Left lung (tissue), 10 donors: ENCODE data around the gene CORIN. TPM values are rescaled to one million over a fixed set of nuclear protein-coding genes. Genes with fewer than 3 reads are reported as not detected.
A peak's percentile ranks its signal among the peaks of the same experiment; 100 is the strongest.

Experiments
- ATAC-seq: fragments of 200-7000 bp; cut with Tn5 transposase; one replicate; pipeline ENCODE4 v1.9.1; 2020; ENCODE audit warnings: moderate library complexity
- DNase-seq, 4 donors: peaks; one replicate each; pipeline ENCODE4 v3.0.0-alpha.2; 2013 to 2020
- H3K27ac ChIP-seq, 2 donors: fragments of 200-600 bp; sonication (generic) in 1 of 2; one replicate each; pipeline versions ENCODE4 v1.5.0 to v1.8.0; 2020 to 2021
- H3K27me3 ChIP-seq, 2 donors: fragments of 200-600 bp; sonication (generic) in 1 of 2; one replicate each; pipeline versions ENCODE4 v1.5.0 to v1.8.0; 2020 to 2021
- H3K36me3 ChIP-seq, 2 donors: fragments of 200-600 bp; sonication (generic) in 1 of 2; one replicate each; pipeline versions ENCODE4 v1.5.0 to v1.8.0; 2020 to 2021
- H3K4me1 ChIP-seq, 2 donors: fragments of 200-600 bp; one replicate each; pipeline ENCODE4 v1.8.0; 2021
- H3K4me3 ChIP-seq, 2 donors: fragments of 200-600 bp; sonication (generic) in 1 of 2; one replicate each; pipeline versions ENCODE4 v1.5.0 to v1.8.0; 2020 to 2021; ENCODE audit warnings: mild to moderate bottlenecking in 1 of 2
- H3K9me3 ChIP-seq, 2 donors: fragments of 200-600 bp; sonication (generic) in 1 of 2; one replicate each; pipeline versions ENCODE4 v1.5.0 to v1.8.0; 2020 to 2021
- intact Hi-C, 2 donors: fragments of 100-400 bp; cut with DNase I; formaldehyde crosslinking; loops; one replicate each; pipeline versions ENCODE4 v1.11.2 to v1.14.2; 2022
- polyA plus RNA-seq, 6 donors: library from polyadenylated mRNA; unstranded; fragments of 120-200 nt; gene quantifications; one replicate each; pipeline ENCODE4 v1.2.1, GENCODE V29; 2013; ENCODE audit not compliant: insufficient read length in 6 of 6
- total RNA-seq, 2 donors: library from RNA; stranded (reverse); fragmentation: NEBNext Ultra II Directional; extraction: Animal tissue kit (Norgen Biotek cat#: 25700); gene quantifications; one replicate each; pipeline ENCODE4 v1.2.1, GENCODE V29; 2021
- TF ChIP-seq, protein P1 (sequence below), 2 donors: fragments of 200-600 bp; sonication (generic) in 1 of 2; IDR thresholded peaks; one replicate each; pipeline versions ENCODE4 v1.5.0 to v1.8.0; 2021; ENCODE audit warnings: antibody characterized with exemption in 2 of 2
- donor health status: DM: no; HTN: yes; CAD: no.
- donor health status: DM: no; HTN: no; CAD: no.

CORIN gene
- total and polyA plus RNA-seq, 8 donors = 1.4 to 6.3 (median 3.3) TPM

DNA sequence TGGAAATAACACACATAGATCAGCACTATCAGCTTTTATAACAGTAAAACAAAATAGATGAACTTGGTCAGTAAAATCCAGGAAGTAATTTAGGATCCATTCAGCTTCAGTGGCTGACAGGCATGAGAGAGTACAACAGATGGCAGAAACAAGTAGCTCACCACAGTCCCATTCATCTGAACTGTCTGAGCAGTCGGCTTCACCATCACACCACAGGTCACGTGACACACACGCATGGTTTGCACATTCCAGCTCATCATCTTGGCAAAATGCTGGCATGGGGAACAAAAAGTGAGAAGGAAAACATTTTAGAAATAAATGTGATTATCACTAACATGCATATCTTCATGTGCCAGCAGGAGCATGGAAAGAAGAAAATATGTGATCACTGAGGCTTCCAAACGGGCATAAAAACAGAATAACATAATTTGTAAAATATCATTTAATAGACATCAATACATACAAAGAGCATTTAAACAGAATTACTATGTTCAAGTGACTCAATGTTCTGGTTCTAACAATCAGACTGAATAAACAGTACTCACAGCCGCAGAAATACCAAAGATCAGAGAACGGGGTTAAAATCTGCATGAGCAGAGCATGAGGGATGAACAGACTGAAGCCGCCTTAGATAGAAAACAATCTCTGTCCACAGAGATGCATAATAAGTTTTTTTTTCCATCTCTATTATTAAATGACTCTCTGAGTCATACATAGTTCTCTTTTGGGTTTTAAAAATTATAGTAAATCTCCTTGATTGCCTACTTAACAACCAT is 194.7 kb downstream of the CORIN start:
- Histone ChIP-seq H3K4me1 (no peaks in the 10 kb centered on the region), H3K36me3 (no peaks in the 10 kb centered on the region), H3K27ac (no peak overlapping the region), H3K4me3 (no peak overlapping the region), H3K9me3 (no peaks in the 10 kb centered on the region), H3K27me3 (no peaks in the 10 kb centered on the region)
- DNase-seq = no peak
- ATAC-seq = no peak
- intact Hi-C loops = no loop called here
- TF ChIP-seq, protein P1, sequence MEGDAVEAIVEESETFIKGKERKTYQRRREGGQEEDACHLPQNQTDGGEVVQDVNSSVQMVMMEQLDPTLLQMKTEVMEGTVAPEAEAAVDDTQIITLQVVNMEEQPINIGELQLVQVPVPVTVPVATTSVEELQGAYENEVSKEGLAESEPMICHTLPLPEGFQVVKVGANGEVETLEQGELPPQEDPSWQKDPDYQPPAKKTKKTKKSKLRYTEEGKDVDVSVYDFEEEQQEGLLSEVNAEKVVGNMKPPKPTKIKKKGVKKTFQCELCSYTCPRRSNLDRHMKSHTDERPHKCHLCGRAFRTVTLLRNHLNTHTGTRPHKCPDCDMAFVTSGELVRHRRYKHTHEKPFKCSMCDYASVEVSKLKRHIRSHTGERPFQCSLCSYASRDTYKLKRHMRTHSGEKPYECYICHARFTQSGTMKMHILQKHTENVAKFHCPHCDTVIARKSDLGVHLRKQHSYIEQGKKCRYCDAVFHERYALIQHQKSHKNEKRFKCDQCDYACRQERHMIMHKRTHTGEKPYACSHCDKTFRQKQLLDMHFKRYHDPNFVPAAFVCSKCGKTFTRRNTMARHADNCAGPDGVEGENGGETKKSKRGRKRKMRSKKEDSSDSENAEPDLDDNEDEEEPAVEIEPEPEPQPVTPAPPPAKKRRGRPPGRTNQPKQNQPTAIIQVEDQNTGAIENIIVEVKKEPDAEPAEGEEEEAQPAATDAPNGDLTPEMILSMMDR (IDR thresholded peaks at IDR 0.05) = no peak

DNA sequence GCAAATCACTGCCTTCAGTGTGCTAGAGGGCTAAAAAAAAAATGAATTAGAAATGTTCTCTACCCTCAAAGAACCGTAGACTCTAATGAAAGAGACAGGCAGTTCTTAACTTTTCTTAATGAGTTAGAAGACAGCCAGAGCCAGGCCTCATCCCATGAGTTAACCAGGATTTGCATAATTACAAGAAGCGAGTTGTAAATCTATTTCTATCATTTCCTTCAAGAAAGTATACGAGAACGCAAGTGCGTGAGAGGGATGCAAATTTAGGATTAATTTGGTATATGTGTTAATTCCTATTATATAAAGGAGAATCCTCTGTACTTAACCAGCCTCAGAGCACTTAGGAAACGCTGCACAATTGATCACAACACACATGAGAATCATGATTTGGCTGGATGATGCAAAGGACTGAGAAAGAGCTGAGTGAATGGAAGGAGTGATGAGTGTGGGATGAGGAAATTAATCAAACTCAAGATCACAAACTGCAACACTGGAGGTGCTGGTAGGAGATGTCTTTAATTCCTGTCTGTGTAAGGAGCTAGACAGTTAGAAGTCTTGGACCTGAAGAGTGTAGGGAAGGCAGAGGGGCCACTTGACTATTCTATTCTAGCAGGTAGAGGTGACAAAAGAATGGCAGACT is 195.6 kb downstream of the CORIN start:
- H3K36me3 ChIP-seq = no peaks in the 10 kb centered on the region
- peaks cover 0 to 2% of the 10 kb centered on the region in 2 donors for H3K9me3 ChIP-seq
- TF ChIP-seq, protein P1 (IDR thresholded peaks at IDR 0.05) = no peak
- no peaks in the 10 kb centered on the region for H3K4me1 ChIP-seq
- intact Hi-C loops = no loop called here
- H3K4me3 ChIP-seq = no peak overlapping the region
- H3K27ac ChIP-seq = no peak overlapping the region
- ATAC-seq (no peak), DNase-seq (no peak)
- no peaks in the 10 kb centered on the region for H3K27me3 ChIP-seq

DNA sequence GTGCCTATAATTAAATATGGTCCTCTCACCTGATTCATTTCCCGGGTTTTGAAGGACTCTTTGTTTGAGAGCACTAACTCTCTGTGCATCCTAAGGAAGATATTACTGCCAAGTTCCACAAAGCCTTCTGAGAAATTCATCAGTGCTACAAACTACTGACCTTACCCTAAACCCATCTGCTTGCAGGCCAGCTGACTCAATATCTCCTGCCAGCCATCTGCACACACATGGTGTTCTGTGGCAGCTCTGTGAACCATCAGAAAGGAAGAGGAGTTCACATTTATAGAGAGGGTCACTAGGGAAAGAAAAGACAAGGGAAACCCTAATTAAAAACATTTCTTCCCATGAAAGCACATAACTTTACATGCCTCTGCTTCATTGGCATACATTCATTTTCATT is 196.1 kb downstream of the CORIN start:
- no peak overlapping the region for H3K4me3 ChIP-seq
- peaks cover 0 to 5% of the 10 kb centered on the region in 2 donors for H3K9me3 ChIP-seq
- H3K27ac ChIP-seq = no peak overlapping the region
- H3K36me3 ChIP-seq = no peaks in the 10 kb centered on the region
- intact Hi-C loops = no loop called here
- TF ChIP-seq, protein P1 (IDR thresholded peaks at IDR 0.05) = no peak
- peak; percentile 63 for ATAC-seq
- no peaks in the 10 kb centered on the region for H3K27me3 ChIP-seq
- no peaks in the 10 kb centered on the region for H3K4me1 ChIP-seq
- no peak for DNase-seq

DNA sequence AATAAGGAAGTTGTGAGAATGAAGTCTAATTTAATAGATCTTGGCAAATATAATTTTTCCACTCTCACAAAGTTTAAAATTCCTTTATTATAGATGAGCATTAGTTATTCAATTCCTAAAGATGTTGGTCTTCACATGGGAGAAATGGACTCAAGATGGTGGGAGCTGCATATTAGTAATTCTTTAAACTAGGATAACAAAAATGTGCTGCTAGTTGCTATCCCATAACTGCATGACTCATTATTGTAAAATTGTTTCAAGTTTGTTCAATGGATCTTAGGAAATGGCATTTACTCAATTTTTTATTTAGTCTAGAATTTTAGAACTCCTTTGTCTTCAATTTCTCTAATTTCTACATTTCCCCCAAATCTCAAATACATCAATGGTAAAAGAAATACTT is 197.0 kb downstream of the CORIN start:
- Histone ChIP-seq H3K4me1 (no peaks in the 10 kb centered on the region), H3K27me3 (no peaks in the 10 kb centered on the region), H3K4me3 (no peak overlapping the region), H3K27ac (no peak overlapping the region), H3K36me3 (no peaks in the 10 kb centered on the region), H3K9me3 (peaks cover 0 to 5% of the 10 kb centered on the region in 2 donors)
- TF ChIP-seq, protein P1 (IDR thresholded peaks at IDR 0.05) = no peak
- DNase-seq (no peak), ATAC-seq (peak; percentile 25)
- intact Hi-C loops = no loop called here

DNA sequence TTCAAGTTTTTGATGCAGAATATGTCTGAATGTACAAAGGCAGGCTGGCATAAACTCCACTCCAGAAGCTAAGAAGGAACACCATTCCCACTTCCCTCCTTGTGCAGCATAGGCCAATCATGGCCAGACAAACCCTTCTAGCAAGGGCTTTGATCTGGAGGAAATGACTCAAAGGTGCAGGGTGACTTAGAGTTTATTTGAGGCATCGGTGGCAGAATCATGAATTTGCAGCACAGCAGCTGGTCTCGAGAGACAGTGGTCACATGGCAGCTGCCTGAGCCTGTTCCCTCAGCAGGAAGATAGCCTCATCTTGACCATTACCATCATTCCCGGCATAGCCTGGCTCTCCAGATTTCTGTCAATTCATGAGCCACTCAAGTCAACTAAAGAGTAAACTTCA is 198.3 kb downstream of the CORIN start:
- intact Hi-C loops = no loop called here
- peaks cover 0 to 5% of the 10 kb centered on the region in 2 donors for H3K9me3 ChIP-seq
- TF ChIP-seq, protein P1 (IDR thresholded peaks at IDR 0.05) = no peak
- DNase-seq (no peak), ATAC-seq (no peak)
- H3K4me1 ChIP-seq = no peaks in the 10 kb centered on the region
- H3K27me3 ChIP-seq = no peaks in the 10 kb centered on the region
- no peak overlapping the region for H3K4me3 ChIP-seq
- H3K36me3 ChIP-seq = no peaks in the 10 kb centered on the region
- no peak overlapping the region for H3K27ac ChIP-seq
